Caco-2 (cell line): ENCODE results near the gene ATP8B4. TPM values are rescaled to one million over a fixed set of nuclear protein-coding genes. Genes with fewer than 3 reads are reported as not detected.

Experiments used
- BruUV-seq: library from RNA; stranded (reverse); fragments of 400-500 nt; replicated peaks from 2 replicates; lab custom pipeline; 2021; lab: Mats Ljungman, UMichigan
- CTCF ChIA-PET: fragments of 300-600 bp; sonication (Branson Sonifier 250); formaldehyde crosslinking; loops from one replicate; lab custom pipeline; 2022; ENCODE audit warnings: antibody characterized with exemption; lab: Charles Lee
- POLR2A ChIA-PET: fragments of 300-600 bp; sonication (Branson Sonifier 250); formaldehyde crosslinking; loops from one replicate; lab custom pipeline; 2022; ENCODE audit warnings: antibody characterized with exemption; lab: Charles Lee
- DNase-seq, 2 experiments: peaks; one replicate each; pipeline versions ENCODE4 v3.0.0 to v3.0.0-alpha.2; 2020 to 2022
- H3K27me3 ChIP-seq: replicated peaks from 2 replicates; pipeline ENCODE4 v1.6.0; 2011; ENCODE audit warnings: low read length; ENCODE audit not compliant: control insufficient read depth, insufficient read depth
- H3K36me3 ChIP-seq: 2 replicates; pipeline ENCODE4 v1.5.1; 2011; ENCODE audit warnings: low read length; ENCODE audit not compliant: control insufficient read depth, insufficient read depth
- H3K4me1 ChIP-seq: fragments of 250-450 bp; sonication (Bioruptor Pico); 2 replicates; pipeline ENCODE4 v1.5.1; 2020; ENCODE audit warnings: mild to moderate bottlenecking
- H3K4me3 ChIP-seq: 2 replicates; pipeline ENCODE4 v1.5.1; 2011; ENCODE audit warnings: low read depth, mild to moderate bottlenecking, control low read depth, low read length
- H3K9me3 ChIP-seq: fragments of 250-450 bp; sonication (Bioruptor Pico); 2 replicates; pipeline ENCODE4 v1.5.1; 2020; ENCODE audit warnings: mild to moderate bottlenecking, moderate library complexity
- H3K27ac Mint-ChIP-seq: one replicate; pipeline ENCODE4 v1.8.0; 2022; ENCODE audit warnings: mixed read lengths; ENCODE audit not compliant: unreplicated experiment
- H3K27me3 Mint-ChIP-seq: one replicate; pipeline ENCODE4 v1.8.0; 2022; ENCODE audit warnings: mixed read lengths; ENCODE audit not compliant: insufficient read depth, unreplicated experiment
- H3K36me3 Mint-ChIP-seq: one replicate; pipeline ENCODE4 v1.8.0; 2022; ENCODE audit warnings: mild to moderate bottlenecking, mixed read lengths; ENCODE audit not compliant: insufficient read depth, unreplicated experiment
- H3K4me1 Mint-ChIP-seq: one replicate; pipeline ENCODE4 v1.8.0; 2022; ENCODE audit warnings: low read depth, mixed read lengths; ENCODE audit not compliant: unreplicated experiment
- H3K4me3 Mint-ChIP-seq: one replicate; pipeline ENCODE4 v1.8.0; 2022; ENCODE audit warnings: mild to moderate bottlenecking, moderate library complexity, mixed read lengths; ENCODE audit not compliant: unreplicated experiment
- H3K9me3 Mint-ChIP-seq: one replicate; pipeline ENCODE4 v1.8.0; 2022; ENCODE audit warnings: mixed read lengths; ENCODE audit not compliant: unreplicated experiment
- CTCF ChIP-seq, 2 experiments: fragments of 200-600 bp in 1 of 2; IDR thresholded peaks; 1 replicate in 1 of 2; 2 replicates in 1 of 2; pipeline versions ENCODE4 v1.5.1 to v1.8.0; 2011 to 2022; ENCODE audit warnings: antibody characterized with exemption in 1 of 2, control low read depth in 1 of 2, inconsistent platforms in 1 of 2, low read depth in 1 of 2, low read length in 1 of 2, mild to moderate bottlenecking in 1 of 2, moderate library complexity in 1 of 2; ENCODE audit not compliant: insufficient read depth in 1 of 2, severe bottlenecking in 1 of 2, unreplicated experiment in 1 of 2
- intact Hi-C: fragments of 100-400 bp; cut with micrococcal nuclease; formaldehyde crosslinking; loops from one replicate; pipeline ENCODE4 v1.10.0; 2022; ENCODE audit not compliant: unreplicated experiment
- total RNA-seq: library from RNA; stranded (reverse); gene quantifications from 2 replicates; pipeline ENCODE4 v1.2.3, GENCODE V29; 2022

The ATP8B4 gene
- total RNA-seq, 1 experiment from 2014 or later: 0.57 TPM

- Histone ChIP-seq H3K27me3 (no peaks in the 10 kb centered on the region), H3K36me3 (no peaks in the 10 kb centered on the region), H3K4me3 (no peak overlapping the region), H3K9me3 (no peaks in the 10 kb centered on the region), H3K4me1 (no peaks in the 10 kb centered on the region)
- no TSS peak for BruUV-seq
- no peaks in the 10 kb centered on the region for H3K36me3 Mint-ChIP-seq
- intact Hi-C loops: no loop called here
- no peak overlapping the region for H3K27ac Mint-ChIP-seq
- H3K27me3 Mint-ChIP-seq: peaks cover 6% of the 10 kb centered on the region
- no peak for TF ChIP-seq CTCF (IDR thresholded peaks at IDR 0.05; ENCODE audit: insufficient read depth in 1 of 2, low read depth in 1 of 2, low read length in 1 of 2, severe bottlenecking in 1 of 2, unreplicated experiment in 1 of 2)
- no peak for DNase-seq
- ChIA-PET CTCF (no interaction called here), POLR2A (no interaction called here)
- H3K4me1 Mint-ChIP-seq: no peaks in the 10 kb centered on the region
- H3K9me3 Mint-ChIP-seq: no peaks in the 10 kb centered on the region
- no peak overlapping the region for H3K4me3 Mint-ChIP-seq
Observed at GRCh38 chr15:50071551-50072258, 47.3 kb downstream of the ATP8B4 start.

GRCh38 chr15:50068016-50068415, 51.0 kb downstream of the ATP8B4 start:
- Histone ChIP-seq H3K9me3 (no peaks in the 10 kb centered on the region), H3K4me3 (no peak overlapping the region), H3K36me3 (no peaks in the 10 kb centered on the region), H3K27me3 (no peaks in the 10 kb centered on the region), H3K4me1 (no peaks in the 10 kb centered on the region)
- no peaks in the 10 kb centered on the region for H3K4me1 Mint-ChIP-seq
- H3K9me3 Mint-ChIP-seq: no peaks in the 10 kb centered on the region
- intact Hi-C loops: no loop called here
- BruUV-seq: no TSS peak
- no peak for TF ChIP-seq CTCF (IDR thresholded peaks at IDR 0.05; ENCODE audit: insufficient read depth in 1 of 2, low read depth in 1 of 2, low read length in 1 of 2, severe bottlenecking in 1 of 2, unreplicated experiment in 1 of 2)
- H3K4me3 Mint-ChIP-seq: no peak overlapping the region
- H3K27ac Mint-ChIP-seq: no peak overlapping the region
- ChIA-PET CTCF (no interaction called here), POLR2A (no interaction called here)
- no peak for DNase-seq
- peaks cover 10% of the 10 kb centered on the region for H3K27me3 Mint-ChIP-seq
- no peaks in the 10 kb centered on the region for H3K36me3 Mint-ChIP-seq

- BruUV-seq: no TSS peak
- POLR2A ChIA-PET: no interaction called here
Observed at GRCh38 chr15:50067254-50067653, 51.8 kb downstream of the ATP8B4 start.

More at GRCh38 chr15:50067254-50067653, 51.8 kb downstream of the ATP8B4 start:
- no peak overlapping the region for H3K4me3 Mint-ChIP-seq
- peaks cover 10% of the 10 kb centered on the region for H3K27me3 Mint-ChIP-seq
- no peaks in the 10 kb centered on the region for H3K9me3 Mint-ChIP-seq
- no peaks in the 10 kb centered on the region for H3K4me1 Mint-ChIP-seq
- no peaks in the 10 kb centered on the region for H3K9me3 ChIP-seq
- no peak overlapping the region for H3K4me3 ChIP-seq
- H3K36me3 ChIP-seq: no peaks in the 10 kb centered on the region
- H3K27me3 ChIP-seq: no peaks in the 10 kb centered on the region
- TF ChIP-seq CTCF (IDR thresholded peaks at IDR 0.05; ENCODE audit: insufficient read depth in 1 of 2, low read depth in 1 of 2, low read length in 1 of 2, severe bottlenecking in 1 of 2, unreplicated experiment in 1 of 2): no peak
- H3K36me3 Mint-ChIP-seq: no peaks in the 10 kb centered on the region
- CTCF ChIA-PET: no interaction called here
- no peak for DNase-seq
- H3K27ac Mint-ChIP-seq: no peak overlapping the region
- intact Hi-C loops: no loop called here
- H3K4me1 ChIP-seq: no peaks in the 10 kb centered on the region
